HG03460 (cell line): ENCODE measurements around the gene PGD.
"Not testable (repeated sequence)": the region's sequence is repeated elsewhere in the genome, so short reads cannot be mapped to it uniquely, and the experiment has no call there.

Experiments
- ATAC-seq: cut with Tn5 transposase; IDR thresholded peaks from one replicate; pipeline ENCODE4 v1.9.1; 2021; ENCODE audit not compliant: unreplicated experiment

The PGD gene

GRCh38 chr1:10398734-10399443 is at the start of gene PGD:
TSS of gene PGD (plus strand) at chr1:10399064. CDS start at chr1:10399118, 54 bp downstream.
- ATAC-seq: peak; percentile 94

- no peak for ATAC-seq
Observed at GRCh38 chr1:10353282-10353681, 45.6 kb upstream of the PGD start.

GRCh38 chr1:10353693-10354092 is 45.2 kb upstream of the PGD start:
- ATAC-seq: no peak

- no peak for ATAC-seq
Observed at GRCh38 chr1:10360045-10360444, 38.8 kb upstream of the PGD start.

- no peak for ATAC-seq
Observed at GRCh38 chr1:10361515-10361914, 37.3 kb upstream of the PGD start.

- ATAC-seq: no peak
Observed at GRCh38 chr1:10368194-10368593, 30.7 kb upstream of the PGD start.

GRCh38 chr1:10374442-10374860 is 24.4 kb upstream of the PGD start:
- ATAC-seq: no peak

- ATAC-seq: not testable (repeated sequence)
Observed at GRCh38 chr1:10377365-10378029, 21.4 kb upstream of the PGD start.

- ATAC-seq: no peak
Observed at GRCh38 chr1:10378081-10378841, 20.6 kb upstream of the PGD start.

- no peak for ATAC-seq
Observed at GRCh38 chr1:10379101-10379620, 19.7 kb upstream of the PGD start.

- no peak for ATAC-seq
Observed at GRCh38 chr1:10379676-10380075, 19.2 kb upstream of the PGD start.

GRCh38 chr1:10380594-10381275 is 18.1 kb upstream of the PGD start:
- ATAC-seq: no peak

GRCh38 chr1:10383630-10384029 is 15.2 kb upstream of the PGD start:
- no peak for ATAC-seq

GRCh38 chr1:10384219-10384618 is 14.6 kb upstream of the PGD start:
- no peak for ATAC-seq

- ATAC-seq: no peak
Observed at GRCh38 chr1:10386761-10387676, 11.8 kb upstream of the PGD start.

- no peak for ATAC-seq
Observed at GRCh38 chr1:10387677-10388386, 11.0 kb upstream of the PGD start.

GRCh38 chr1:10388387-10388715 is 10.5 kb upstream of the PGD start:
- ATAC-seq: no peak

GRCh38 chr1:10389271-10389973 is 9.4 kb upstream of the PGD start:
- no peak for ATAC-seq

GRCh38 chr1:10396870-10397269 is 2.0 kb upstream of the PGD start:
- no peak for ATAC-seq
